Pancreas (tissue), 10 donors: ENCODE measurements around the gene ANKIB1. TPM values are rescaled to one million over a fixed set of nuclear protein-coding genes. Genes with fewer than 3 reads are reported as not detected.

Source experiments
- ATAC-seq, 4 donors: fragments of 200-7000 bp; cut with Tn5 transposase; one replicate each; pipeline versions ENCODE4 v1.8.0 to v1.9.1; 2020; ENCODE audit warnings: mild to moderate bottlenecking in 4 of 4, moderate library complexity in 4 of 4
- DNase-seq, 6 donors: peaks; one replicate each; pipeline ENCODE4 v3.0.0-alpha.2; 2020
- FAIRE-seq: peaks from 2 replicates; lab custom pipeline; 2012; peaks lifted over from hg19 to GRCh38; lab: Jason Lieb, UNC
- H3K27ac ChIP-seq, 4 donors: fragments of 200-600 bp; sonication (generic); 1 replicate in 3 of 4; 2 replicates in 1 of 4; pipeline versions ENCODE4 v1.5.0 to v1.8.0; 2020
- H3K27me3 ChIP-seq, 4 donors: fragments of 200-600 bp; one replicate each; pipeline ENCODE4 v1.8.0; 2021
- H3K36me3 ChIP-seq, 3 donors: fragments of 200-600 bp; sonication (generic) in 1 of 3; one replicate each; pipeline versions ENCODE4 v1.5.0 to v1.8.0; 2020 to 2021
- H3K4me1 ChIP-seq, 3 donors: fragments of 200-600 bp; one replicate each; pipeline ENCODE4 v1.8.0; 2021
- H3K4me3 ChIP-seq, 4 donors: fragments of 200-600 bp; sonication (generic) in 2 of 4; one replicate each; pipeline versions ENCODE4 v1.5.0 to v1.8.0; 2020 to 2021
- H3K9me3 ChIP-seq, 4 donors: fragments of 200-600 bp; one replicate each; pipeline ENCODE4 v1.8.0; 2021
- CTCF ChIP-seq, 4 donors: fragments of 200-600 bp; sonication (generic) in 3 of 4; IDR thresholded peaks; one replicate each; pipeline versions ENCODE4 v1.5.0 to v1.8.0; 2021; ENCODE audit warnings: antibody characterized with exemption in 4 of 4
- WGBS, 2 donors: extraction: QIAGEN DNeasy Blood & Tissue Kit; methylation state at CpG; one replicate each; pipeline ENCODE4 v1.1.7; 2013; 5-methylcytosine and 5-hydroxymethylcytosine counted together
- intact Hi-C, 3 donors: fragments of 100-400 bp; cut with DNase I; formaldehyde crosslinking; loops; one replicate each; pipeline versions ENCODE4 v1.11.1 to v1.14.2; 2022
- polyA plus RNA-seq, 2 donors: library from polyadenylated mRNA; stranded (reverse); fragments of 200-250 nt; gene quantifications; one replicate each; pipeline ENCODE4 v1.2.3, GENCODE V29; 2013
- total RNA-seq, 6 donors: library from RNA; stranded (reverse); fragmentation: NEBNext Ultra II Directional in 4 of 6; extraction: Animal tissue kit (Norgen Biotek cat#: 25700) in 4 of 6; gene quantifications; one replicate each; pipeline versions ENCODE4 v1.2.1 to v1.2.4, GENCODE V29; 2021 to 2023
- donor health status: healthy with polysubstance abuse.
- donor health status: DM: no; HTN: no; CAD: no; lungs with moderate emphysema.
- donor health status: DM: no; HTN: no; CAD: no.
- donor health status: control.
- donor health status: control.
- donor health status: Bipolar disorder and iron deficiency.
- donor health status: DM: yes; HTN: yes; CAD: no.
- donor health status: DM: no; HTN: no; CAD: no.
- donor health status: DM: no; HTN: no; CAD: no.
- donor health status: DM: yes; HTN: yes; CAD: no.

ANKIB1 gene
- total and polyA plus RNA-seq, 8 donors = 7.7 to 36.5 (median 20.8) TPM

GRCh38 chr7:92417913-92418312, 172.1 kb downstream of the ANKIB1 start:
- FAIRE-seq (no peak), ATAC-seq (no peak), DNase-seq (no peak)
- H3K4me1 ChIP-seq = no peaks in the 10 kb centered on the region
- H3K27ac ChIP-seq = no peak overlapping the region
- 73 to 80% methylated on average over 5 of the region's 5 CpGs for WGBS, 2 donors
- H3K9me3 ChIP-seq = no peaks in the 10 kb centered on the region
- H3K27me3 ChIP-seq = no peaks in the 10 kb centered on the region
- no peak overlapping the region for H3K4me3 ChIP-seq
- no peaks in the 10 kb centered on the region for H3K36me3 ChIP-seq
- intact Hi-C loops = no loop called here
- TF ChIP-seq CTCF (IDR thresholded peaks at IDR 0.05) = no peak

DNA sequence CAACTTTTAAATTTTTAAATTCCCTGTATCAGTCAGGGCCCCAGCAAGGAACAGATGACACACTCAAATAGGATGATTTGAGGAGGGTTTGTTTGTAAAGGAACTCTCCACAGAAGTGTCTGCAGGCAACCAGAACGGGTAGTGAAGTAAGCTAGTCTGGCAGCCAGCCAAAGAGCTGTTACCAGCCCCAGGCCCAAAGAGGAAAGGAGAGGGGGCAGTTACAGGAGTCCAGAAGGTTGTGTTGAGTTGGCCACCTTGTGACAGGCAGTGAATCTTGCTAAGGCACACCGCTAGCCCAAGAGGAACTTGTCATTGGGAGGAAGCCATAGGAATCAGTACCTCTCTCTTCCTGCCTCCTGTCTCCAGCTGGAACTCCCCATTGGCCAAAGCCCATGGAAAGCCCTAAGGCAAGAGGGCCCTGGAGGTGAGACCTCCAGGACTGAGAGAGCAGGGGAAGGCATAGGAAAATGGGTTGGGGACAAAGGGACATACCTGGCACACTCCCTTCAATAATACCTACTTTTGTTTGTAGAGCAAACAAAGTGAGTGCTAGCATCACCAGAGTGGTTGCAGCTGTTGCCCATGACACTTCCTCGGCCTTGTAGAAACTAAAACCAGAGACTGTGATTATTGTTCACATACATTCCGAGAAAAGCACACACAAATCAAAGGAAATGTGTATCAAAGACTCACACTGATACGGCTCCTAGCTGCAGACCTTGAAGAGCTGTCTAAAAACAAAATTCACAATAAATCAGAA, 176.1 kb downstream of the ANKIB1 start:
- WGBS, 2 donors = 46% methylated on average over 5 of the region's 5 CpGs
- H3K4me1 ChIP-seq = no peaks in the 10 kb centered on the region
- intact Hi-C loops = no loop called here
- no peak for FAIRE-seq
- H3K27ac ChIP-seq = no peak overlapping the region
- H3K9me3 ChIP-seq = no peaks in the 10 kb centered on the region
- TF ChIP-seq CTCF (IDR thresholded peaks at IDR 0.05) = no peak
- no peak overlapping the region for H3K4me3 ChIP-seq
- no peaks in the 10 kb centered on the region for H3K27me3 ChIP-seq
- H3K36me3 ChIP-seq = no peaks in the 10 kb centered on the region
- no peak for DNase-seq
- no peak for ATAC-seq

GRCh38 chr7:92422926-92423325, 177.2 kb downstream of the ANKIB1 start:
- no peaks in the 10 kb centered on the region for H3K4me1 ChIP-seq
- H3K27ac ChIP-seq = no peak overlapping the region
- FAIRE-seq (no peak), DNase-seq (no peak), ATAC-seq (no peak)
- 92 to 93% methylated on average over 6 of the region's 6 CpGs for WGBS, 2 donors
- no peaks in the 10 kb centered on the region for H3K27me3 ChIP-seq
- H3K36me3 ChIP-seq = no peaks in the 10 kb centered on the region
- no peak for TF ChIP-seq CTCF (IDR thresholded peaks at IDR 0.05)
- H3K9me3 ChIP-seq = no peaks in the 10 kb centered on the region
- intact Hi-C loops = no loop called here
- H3K4me3 ChIP-seq = no peak overlapping the region

GRCh38 chr7:92423710-92424131, 177.9 kb downstream of the ANKIB1 start:
- Histone ChIP-seq H3K9me3 (no peaks in the 10 kb centered on the region), H3K27me3 (no peaks in the 10 kb centered on the region), H3K27ac (no peak overlapping the region), H3K4me3 (peak overlapping the region in 1 of 4 donors; percentile 46), H3K36me3 (no peaks in the 10 kb centered on the region), H3K4me1 (no peaks in the 10 kb centered on the region)
- FAIRE-seq (no peak), ATAC-seq (no peak), DNase-seq (no peak)
- WGBS, 2 donors = 65 to 71% methylated on average over 5 of the region's 5 CpGs
- TF ChIP-seq CTCF (IDR thresholded peaks at IDR 0.05) = no peak
- intact Hi-C loops = no loop called here

- DNase-seq (peak in 3 of 6 donors; percentile 31 to 64 (median 42)), ATAC-seq (peak; percentile 32 to 59 (median 51)), FAIRE-seq (no peak)
- Histone ChIP-seq H3K27me3 (no peaks in the 10 kb centered on the region), H3K4me3 (peak overlapping the region in 1 of 4 donors; percentile 23), H3K36me3 (no peaks in the 10 kb centered on the region), H3K27ac (no peak overlapping the region), H3K4me1 (no peaks in the 10 kb centered on the region), H3K9me3 (no peaks in the 10 kb centered on the region)
- 41 to 46% methylated on average over 20 of the region's 20 CpGs for WGBS, 2 donors
- TF ChIP-seq CTCF (IDR thresholded peaks at IDR 0.05) = no peak
- intact Hi-C loops = no loop called here
Observed at GRCh38 chr7:92425311-92425947, 179.7 kb downstream of the ANKIB1 start.
